NCI-H1436 treated with DMSO at 0.1 percent for 48 hours (cell line): ENCODE results near the gene ATPAF1.
"Not testable (repeated sequence)": the region's sequence is repeated elsewhere in the genome, so short reads cannot be mapped to it uniquely, and the experiment has no call there.

ENCODE experiments used
- DNase-seq: peaks from one replicate; lab custom pipeline; 2025; lab: John Stamatoyannopoulos, UW

Gene ATPAF1

GRCh38 chr1:46681333-46682034 lies 13.3 kb upstream of the ATPAF1 start:
- DNase-seq, result no peak

- DNase-seq, result no peak
Observed at GRCh38 chr1:46679789-46680573, 11.8 kb upstream of the ATPAF1 start.

DNA sequence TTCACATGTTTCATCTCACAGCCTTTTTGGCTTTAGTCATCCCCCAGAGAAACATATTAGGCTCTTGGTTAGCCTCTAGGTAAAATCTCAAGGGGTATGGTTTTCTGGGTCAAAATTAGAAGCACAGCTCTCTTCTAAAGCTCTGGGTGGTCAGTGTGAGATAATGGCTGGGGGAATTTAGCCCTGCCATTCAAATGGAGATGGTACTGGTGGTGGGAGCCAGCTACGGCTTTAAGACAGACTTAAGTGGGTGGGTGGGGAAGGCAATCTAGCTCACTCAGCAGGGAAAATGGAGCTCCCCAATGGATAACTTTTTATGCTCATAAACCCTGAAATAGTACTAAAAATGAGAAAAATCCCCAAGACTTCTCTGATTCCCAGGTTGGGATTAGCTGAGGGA lies 9.2 kb upstream of the ATPAF1 start:
- DNase-seq, result no peak

DNA sequence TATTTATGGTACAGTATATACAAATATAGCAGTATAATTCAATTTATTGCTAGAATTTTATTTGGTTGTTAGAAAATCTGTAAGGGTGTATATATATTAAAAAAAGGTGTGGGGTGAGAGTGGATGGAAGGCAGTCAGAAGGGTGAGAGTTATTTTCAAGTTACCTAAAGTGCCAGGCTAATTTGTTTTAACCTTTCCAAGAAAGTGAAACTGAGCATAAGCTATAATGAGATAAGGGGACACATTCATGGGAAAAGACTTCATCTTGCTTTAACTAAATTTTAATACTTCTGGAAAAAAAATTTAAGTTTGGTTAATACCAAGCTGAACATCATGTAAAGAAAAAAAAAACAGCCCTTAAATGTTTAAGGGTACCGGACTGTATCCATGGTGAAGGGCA lies 8.4 kb upstream of the ATPAF1 start:
- no peak for DNase-seq

GRCh38 chr1:46675549-46676314 lies 7.6 kb upstream of the ATPAF1 start:
- DNase-seq, result no peak

GRCh38 chr1:46673749-46674182 lies 5.6 kb upstream of the ATPAF1 start:
- no peak for DNase-seq

- DNase-seq, result no peak
Observed at GRCh38 chr1:46672696-46673095, 4.5 kb upstream of the ATPAF1 start.

GRCh38 chr1:46671554-46671953 lies 3.4 kb upstream of the ATPAF1 start, which contains the start of gene TEX38:
TSS of gene TEX38 (plus strand) at chr1:46671854. CDS start at chr1:46671935, 81 bp downstream.
- DNase-seq, result no peak

DNA sequence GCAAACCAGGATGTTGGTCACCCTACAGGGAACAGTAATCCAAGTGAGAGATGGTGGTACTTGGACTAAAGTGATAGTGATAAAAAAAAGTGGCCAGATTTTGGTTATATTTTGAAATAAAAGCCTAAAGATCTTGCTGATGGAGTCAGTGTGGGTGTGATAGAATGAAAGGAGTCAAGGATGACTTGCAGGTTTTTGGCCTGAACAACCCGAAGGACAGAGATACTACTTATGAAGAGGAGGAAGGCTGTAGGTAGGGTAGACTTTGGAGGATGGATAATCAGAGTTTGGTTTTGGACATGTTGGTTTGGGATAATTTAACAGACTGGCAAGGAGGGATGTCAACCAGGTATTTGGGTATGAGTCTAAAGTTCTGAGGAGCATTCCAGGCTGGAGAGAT lies 2.0 kb upstream of the ATPAF1 start:
- DNase-seq, result no peak

GRCh38 chr1:46665983-46666382 lies 2.2 kb downstream of the ATPAF1 start:
- no peak for DNase-seq

DNA sequence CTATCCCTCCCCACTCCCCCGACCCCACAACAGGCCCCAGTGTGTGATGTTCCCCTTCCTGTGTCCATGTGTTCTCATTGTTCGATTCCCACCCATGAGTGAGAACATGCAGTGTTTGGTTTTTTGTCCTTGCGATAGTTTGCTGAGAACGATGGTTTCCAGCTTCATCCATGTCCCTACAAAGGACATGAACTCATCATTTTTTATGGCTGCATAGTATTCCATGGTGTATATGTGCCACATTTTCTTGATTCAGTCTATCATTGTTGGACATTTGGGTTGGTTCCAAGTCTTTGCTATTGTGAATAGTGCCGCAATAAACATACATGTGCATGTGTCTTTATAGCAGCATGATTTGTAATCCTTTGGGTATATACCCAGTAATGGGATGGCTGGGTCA lies 5.2 kb downstream of the ATPAF1 start:
- not testable (repeated sequence) for DNase-seq

GRCh38 chr1:46660116-46660515 lies 8.0 kb downstream of the ATPAF1 start:
- not testable (repeated sequence) for DNase-seq

- no peak for DNase-seq
Observed at GRCh38 chr1:46659307-46659870, 8.8 kb downstream of the ATPAF1 start.

DNA sequence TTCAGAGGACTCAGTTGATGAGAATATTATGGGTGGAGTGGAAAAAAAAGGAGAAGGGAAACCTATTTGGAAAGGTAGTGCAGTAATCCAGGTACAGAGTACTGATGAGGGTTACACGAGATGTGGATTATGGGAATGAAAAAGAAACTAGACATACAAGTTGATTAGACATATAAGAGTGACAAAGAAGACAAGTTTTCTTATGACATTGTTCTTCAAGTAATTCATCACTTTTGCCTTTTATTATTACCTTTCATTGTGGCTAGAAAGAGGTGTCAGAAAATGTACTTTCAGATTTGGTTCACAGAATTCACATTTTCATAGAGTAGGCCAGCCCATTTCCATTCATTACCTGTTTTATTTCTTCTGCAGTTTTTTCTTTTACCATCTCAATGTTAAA lies 10.4 kb downstream of the ATPAF1 start:
- no peak for DNase-seq

DNA sequence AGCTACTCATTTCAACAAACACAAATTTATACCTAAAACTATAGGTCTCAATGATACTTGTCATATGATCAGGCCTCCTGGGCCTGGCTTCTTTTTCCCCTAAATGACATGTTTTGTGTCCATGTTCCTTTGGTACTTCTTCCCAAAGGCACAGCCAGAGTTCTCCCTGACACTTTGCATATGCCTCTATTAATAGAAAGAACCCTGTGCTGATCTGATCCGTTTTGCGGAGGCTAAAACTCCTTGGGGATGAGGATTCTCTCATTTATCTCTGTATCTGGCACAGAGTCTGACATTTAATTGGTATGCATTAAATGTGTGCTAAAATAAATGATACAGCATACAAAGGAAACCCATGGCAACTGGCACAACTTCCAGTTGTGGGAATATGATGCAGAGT lies 11.5 kb downstream of the ATPAF1 start:
- no peak for DNase-seq

DNA sequence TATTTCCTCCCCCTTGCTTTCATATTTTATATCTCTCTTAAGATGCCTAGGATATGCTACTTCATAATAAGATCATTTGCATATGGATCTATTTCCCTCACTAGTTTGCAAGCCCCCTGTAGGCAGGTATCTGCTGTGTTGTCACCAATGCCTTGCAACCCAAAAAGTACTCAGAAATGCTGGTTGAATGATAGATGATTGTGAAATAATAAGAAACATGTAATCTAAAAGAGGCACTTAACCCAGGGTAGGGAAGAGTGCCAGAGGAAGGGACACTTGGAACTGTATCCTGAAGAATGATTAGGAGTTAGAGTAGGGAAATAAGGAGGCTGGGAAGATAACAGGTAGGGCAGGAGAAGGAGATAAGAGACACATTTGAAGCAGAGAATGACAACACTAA lies 12.3 kb downstream of the ATPAF1 start:
- DNase-seq, result no peak

DNA sequence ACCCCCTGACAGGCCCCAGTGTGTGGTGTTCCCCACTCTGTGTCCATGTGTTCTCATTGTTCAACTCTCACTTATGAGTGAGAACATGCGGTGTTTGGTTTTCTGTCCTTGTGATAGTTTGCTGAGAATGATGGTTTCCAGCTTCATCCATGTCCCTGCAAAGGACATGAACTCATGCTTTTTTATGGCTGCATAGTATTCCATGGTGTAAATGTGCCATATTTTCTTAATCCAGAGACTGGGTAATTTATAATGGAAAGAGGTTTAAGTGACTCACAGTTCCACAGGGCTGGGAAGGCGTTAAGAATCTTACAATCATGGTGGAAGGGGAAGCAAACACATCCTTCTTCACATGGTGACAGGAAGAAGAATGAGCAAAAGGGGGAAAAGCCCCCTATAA lies 13.5 kb downstream of the ATPAF1 start:
- not testable (repeated sequence) for DNase-seq

GRCh38 chr1:46654012-46654411 lies 14.2 kb downstream of the ATPAF1 start:
- DNase-seq, result no peak

GRCh38 chr1:46653405-46653958 lies 14.7 kb downstream of the ATPAF1 start:
- no peak for DNase-seq

DNA sequence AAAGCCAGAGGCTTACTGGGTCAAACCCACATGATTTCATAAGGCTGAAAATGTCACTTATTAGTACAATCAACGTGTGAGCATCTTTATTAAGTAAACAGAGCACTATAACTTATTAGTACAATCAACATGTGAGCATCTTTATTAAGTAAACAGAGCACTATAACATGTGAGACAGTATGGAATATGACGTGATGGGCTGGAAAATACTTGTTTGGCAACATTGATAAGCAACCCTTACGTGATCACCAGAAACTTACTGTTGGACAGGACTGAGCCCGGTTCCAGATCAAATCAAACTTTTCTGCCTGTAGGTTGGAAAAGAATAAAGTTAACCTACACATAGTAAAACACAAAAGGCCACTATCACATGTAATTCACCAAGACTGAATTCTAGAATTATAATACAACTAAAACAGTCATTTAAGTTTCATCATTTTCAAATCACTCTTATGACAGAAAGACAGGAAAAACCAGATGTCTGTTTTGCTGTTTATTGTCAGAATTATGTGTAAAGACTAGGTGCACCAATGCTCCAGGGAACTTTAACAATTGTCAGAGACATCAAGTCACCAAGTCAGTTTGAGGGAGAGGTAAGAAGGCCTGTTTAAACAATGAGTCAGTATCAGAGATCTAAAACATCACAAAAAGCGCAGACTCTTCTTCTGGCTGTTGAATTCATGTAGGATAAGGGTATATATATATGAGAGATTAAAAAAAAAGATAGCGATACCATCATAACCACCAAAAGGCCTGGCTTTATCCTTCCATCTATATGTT lies 15.7 kb downstream of the ATPAF1 start:
- DNase-seq, result no peak

GRCh38 chr1:46651152-46651551 lies 17.0 kb downstream of the ATPAF1 start:
- not testable (repeated sequence) for DNase-seq
